ENCODE results near the gene PHLDA1.

Gene PHLDA1

DNA sequence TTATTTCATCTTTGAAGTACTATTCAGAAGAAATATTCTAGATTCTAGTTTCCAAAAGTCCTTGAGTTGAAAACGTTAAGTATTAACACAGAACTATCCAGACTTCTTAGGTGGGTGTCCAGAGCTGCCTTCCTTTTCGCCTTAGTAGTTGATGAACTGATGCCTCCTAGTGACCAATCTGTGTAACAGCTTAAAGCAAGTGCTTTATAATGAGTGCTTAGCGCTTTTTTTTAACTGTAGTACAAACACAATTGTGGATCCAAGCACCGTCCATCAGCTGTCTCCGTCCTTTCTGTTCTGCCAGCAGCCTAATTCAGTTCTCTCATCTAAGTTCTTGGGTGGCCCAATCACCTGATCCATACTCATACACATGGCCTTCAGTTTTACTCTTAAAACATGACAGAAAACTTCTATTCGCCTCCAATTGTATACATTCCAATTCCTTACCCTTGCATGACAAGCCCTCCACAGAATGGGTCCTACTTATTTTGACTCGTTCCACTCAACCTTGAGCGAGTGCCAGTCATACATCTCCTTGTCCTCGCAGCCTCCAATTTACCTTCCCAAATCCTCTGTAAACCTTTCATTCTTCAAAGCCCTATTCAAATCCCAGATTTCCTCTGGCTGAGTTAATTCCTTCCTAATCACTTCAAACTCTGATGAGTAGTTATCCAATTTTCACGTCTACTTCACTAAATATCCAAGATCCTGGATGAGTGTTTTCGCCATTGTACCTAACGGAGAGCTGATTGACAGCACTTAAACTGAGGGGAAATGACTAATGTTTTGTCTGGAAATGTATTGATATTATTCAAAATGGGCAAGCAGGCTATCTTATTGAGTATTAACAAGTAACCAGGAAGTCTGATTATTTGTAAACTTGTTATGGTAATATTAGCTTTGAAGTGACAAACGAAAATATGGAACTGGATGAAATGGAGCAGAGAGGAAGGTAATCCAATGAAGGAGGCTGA, 5.8 kb upstream of the PHLDA1 start:
- no peak for DNase-seq

DNA sequence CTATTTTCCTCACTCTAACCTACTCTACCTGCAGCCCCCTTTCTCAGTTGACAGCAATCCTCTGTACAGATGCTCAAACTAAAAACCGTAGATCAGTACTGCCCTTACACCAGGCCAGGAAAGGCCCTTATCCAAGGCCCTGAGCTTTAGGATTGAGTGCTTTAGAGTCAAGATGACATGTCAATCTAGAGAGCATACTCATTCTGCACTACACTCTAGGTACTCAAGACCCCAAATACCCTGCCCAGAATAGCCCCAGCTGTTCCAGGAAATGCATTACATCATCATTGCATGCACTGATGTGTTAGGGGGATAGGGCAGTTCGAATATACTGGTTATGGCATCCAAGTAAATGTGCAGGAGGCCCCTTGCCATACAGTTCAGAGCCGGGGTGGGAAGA, 3.5 kb upstream of the PHLDA1 start:
- no peak for DNase-seq

- DNase-seq: no peak
Measured at GRCh38 chr12:76033081-76034011, 1.8 kb upstream of the PHLDA1 start.

GRCh38 chr12:76032043-76032981, 736 bp upstream of the PHLDA1 start:
- no peak for DNase-seq

GRCh38 chr12:76031081-76031413, 529 bp downstream of the PHLDA1 start:
- no peak for DNase-seq

- DNase-seq: peak; percentile 39
Measured at GRCh38 chr12:76030341-76031080, 1.1 kb downstream of the PHLDA1 start.

DNA sequence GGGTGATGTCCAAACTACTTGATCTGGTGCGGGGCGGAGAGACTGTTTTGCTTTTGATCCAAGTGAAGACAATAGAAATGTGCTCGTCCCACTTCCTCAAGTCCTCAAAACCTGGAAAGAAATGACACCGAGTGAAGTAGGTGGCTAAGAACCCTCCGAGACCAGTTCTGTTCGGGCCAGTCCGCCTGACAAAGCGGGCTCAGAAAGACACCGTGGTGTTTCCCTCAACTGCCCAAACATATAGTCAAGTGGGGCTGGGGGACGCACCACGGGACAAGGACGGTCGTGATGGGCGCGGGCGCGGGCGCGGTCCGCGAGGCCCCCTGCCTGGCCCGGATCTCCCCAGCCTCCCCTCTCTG, 1.6 kb downstream of the PHLDA1 start:
- no peak for DNase-seq

- no peak for DNase-seq
Measured at GRCh38 chr12:76028571-76029277, 2.9 kb downstream of the PHLDA1 start.

GRCh38 chr12:76026643-76027063, 4.9 kb downstream of the PHLDA1 start:
- DNase-seq: no peak

DNA sequence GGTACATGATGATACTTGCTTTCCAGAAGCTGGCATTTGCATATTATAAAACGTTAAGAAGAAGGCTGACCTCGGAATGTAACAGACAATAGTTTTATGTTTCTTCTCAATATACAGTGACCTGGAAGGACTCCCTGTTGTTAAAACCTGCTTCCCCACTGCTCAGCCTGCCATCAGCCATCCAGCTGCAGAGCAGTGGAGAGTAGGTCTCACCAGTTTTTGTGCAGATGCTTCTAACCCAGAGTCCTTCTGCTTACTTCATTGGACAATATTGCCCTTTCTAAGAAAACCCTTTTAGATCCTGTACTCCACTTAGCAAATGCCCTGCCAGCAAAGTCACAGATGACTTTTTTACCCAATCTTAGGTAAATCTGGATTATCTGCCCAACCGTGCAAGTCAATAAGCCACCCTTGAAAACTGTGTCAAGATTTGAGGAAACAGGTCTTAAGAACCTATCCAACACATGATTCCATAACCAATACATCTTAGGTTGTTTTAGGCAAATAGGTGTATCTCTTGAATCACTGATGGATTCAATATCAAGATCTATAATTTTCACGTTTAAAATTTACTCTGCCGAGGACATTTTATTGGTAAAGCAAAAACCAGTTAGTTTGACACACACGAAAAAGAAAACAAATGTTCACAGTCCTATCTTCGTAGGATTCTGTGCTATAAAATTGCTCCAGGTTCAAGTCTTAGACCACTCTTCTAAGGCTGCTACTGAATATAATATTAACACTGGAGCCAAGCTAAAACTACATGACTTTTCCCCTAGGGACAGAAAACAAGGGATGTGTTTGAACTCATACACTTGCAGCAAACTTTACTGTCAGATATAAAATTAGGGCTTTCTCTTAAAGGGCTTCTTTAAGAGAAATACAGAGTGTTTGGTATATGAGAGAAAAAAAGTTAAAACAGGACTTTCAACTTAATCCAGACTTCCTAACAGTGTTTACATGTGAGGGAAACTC, 5.7 kb downstream of the PHLDA1 start:
- no peak for DNase-seq

DNA sequence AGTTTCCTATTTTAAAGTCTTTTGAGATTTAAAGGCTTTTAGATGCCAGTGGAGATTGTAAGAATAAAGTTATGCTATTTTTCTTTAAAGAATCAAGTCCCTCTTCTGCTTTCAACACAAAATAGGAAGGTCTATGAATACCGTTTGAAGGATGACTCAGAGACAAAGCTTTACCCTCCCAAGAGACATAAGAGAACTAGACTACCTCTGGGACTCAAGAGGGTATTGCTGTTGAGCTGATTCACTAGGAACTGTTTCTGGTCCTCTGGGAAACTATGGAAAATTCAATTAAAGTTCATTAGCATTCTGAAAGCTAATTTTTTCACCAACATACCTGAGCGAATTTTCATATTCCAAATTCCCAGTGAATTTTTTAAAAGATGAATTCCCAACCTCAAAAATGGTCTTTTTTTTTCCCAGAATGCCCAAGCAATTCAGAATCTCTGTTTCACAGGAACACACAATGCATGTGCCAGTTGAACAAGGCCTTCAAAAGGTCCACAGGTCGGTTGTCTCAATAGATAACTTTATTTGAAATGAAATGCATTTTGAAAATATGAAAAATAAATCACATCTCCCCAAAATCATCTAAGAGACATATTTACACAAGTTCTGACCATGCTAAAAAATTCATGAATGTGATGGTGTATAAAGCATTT, 6.5 kb downstream of the PHLDA1 start:
- DNase-seq: no peak

- DNase-seq: no peak
Measured at GRCh38 chr12:76024102-76024781, 7.3 kb downstream of the PHLDA1 start.

DNA sequence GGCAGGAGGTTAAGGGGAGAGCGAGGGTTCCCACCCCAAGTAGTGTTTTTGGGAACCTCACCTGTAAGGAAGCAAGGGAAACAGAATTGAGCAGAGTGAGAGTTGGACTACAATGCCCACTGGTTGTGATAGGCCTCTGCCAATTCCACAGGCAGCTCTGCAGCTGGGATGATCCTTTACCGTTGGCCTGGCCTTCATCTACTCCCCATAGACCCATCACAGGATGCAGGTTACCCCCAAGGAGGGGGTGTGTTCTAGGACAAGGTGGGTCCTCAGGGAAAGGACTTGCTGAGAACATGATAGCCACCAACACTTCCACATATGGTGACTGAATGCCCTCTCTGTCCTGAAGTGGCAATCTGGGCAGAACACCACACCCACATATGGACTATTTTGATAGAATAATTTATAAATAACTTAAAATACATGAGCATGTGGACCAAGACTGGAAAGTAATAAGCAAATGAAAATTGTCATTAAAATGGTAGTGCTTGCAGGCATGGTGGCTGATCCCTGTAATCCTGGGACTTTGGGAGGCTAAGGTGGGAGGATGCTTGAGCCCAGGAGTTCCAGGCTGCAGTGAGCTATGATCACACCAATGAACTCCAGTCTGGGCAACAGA, 8.4 kb downstream of the PHLDA1 start:
- DNase-seq: no peak

DNA sequence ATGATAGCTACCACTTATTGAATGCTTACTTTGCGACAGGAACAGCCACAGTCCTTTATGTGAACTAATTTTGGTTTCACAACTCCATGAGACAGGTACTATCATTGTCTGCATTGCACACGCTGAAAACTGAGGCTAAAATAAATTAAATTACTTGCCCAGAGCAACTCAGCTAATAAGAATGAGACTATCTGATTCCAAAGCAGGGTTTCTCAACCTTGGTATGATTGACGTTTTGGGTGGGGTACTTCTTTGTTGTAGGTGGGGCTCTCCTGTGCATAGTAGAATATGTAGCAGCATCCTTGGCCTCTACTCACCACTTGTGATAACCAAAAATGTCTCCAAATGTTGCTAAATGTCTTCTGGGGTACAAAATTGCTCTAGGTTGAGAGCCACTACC, 9.1 kb downstream of the PHLDA1 start:
- no peak for DNase-seq

GRCh38 chr12:76020731-76021672, 10.6 kb downstream of the PHLDA1 start:
- no peak for DNase-seq

DNA sequence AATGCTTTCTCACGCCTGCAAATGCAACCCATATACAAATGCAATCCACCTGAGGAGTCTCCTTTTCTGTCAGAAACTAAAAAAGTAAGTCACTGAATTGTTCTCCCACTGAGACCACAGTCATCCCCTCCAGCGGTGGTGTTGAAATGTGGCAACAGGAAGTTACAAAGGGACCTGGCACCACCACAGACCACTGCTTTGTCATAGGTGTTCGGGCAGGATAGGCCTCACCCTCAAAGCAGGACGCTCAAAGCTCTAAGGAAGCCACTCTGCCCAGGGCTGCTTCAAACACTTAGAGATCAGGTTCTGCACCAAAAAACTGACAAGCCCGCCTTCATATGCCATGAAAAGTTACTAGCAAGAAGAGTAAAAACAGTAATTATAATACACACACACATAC, 11.3 kb downstream of the PHLDA1 start:
- no peak for DNase-seq

DNA sequence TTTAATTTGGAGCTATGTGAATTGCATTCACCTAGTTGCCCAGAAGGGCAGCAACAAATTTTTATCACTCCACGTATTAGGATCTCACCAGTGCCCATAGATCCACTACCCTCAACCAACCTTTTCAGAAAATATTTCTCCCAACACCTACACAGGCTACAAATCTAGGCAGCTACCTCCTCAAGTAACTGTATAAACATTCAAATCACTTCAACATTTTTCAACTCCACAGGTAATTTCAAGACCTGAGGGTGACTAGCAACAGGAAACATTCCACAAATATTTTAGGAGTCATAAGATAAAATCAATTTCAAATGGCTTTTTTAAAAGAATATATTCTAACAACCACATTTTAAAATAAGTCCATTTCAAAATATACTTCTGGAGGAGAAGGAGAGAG, 12.9 kb downstream of the PHLDA1 start:
- DNase-seq: no peak

Data from activated gamma-delta T cell (primary cell).